ENCODE results near the gene SENP7.

DNA sequence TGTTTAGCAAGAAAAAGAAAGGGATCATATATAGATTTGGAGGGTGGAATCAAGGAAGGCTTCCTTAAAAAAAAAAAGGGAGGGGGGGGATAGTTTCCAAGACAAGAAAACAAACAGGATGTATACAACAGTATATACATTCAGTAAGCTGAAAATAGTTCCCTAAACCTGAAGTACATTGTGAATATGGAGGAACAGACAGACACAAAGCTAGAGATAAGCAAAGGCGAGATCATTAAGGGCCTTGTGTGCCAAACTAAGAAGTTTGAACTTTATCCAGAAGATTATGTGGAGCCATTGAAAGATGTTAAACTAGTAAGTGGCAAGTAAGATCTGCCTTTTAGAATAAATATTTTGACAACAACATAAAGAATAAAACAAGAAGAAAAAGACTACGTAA is 99.4 kb downstream of the SENP7 start:
- TF ChIP-seq POLR2A (IDR thresholded peaks at IDR 0.05) (no peak), POLR2AphosphoS5 (IDR thresholded peaks at IDR 0.05) (no peak)
- TF ChIP-seq, protein P1, sequence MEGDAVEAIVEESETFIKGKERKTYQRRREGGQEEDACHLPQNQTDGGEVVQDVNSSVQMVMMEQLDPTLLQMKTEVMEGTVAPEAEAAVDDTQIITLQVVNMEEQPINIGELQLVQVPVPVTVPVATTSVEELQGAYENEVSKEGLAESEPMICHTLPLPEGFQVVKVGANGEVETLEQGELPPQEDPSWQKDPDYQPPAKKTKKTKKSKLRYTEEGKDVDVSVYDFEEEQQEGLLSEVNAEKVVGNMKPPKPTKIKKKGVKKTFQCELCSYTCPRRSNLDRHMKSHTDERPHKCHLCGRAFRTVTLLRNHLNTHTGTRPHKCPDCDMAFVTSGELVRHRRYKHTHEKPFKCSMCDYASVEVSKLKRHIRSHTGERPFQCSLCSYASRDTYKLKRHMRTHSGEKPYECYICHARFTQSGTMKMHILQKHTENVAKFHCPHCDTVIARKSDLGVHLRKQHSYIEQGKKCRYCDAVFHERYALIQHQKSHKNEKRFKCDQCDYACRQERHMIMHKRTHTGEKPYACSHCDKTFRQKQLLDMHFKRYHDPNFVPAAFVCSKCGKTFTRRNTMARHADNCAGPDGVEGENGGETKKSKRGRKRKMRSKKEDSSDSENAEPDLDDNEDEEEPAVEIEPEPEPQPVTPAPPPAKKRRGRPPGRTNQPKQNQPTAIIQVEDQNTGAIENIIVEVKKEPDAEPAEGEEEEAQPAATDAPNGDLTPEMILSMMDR (IDR thresholded peaks at IDR 0.05) = no peak

Measured in breast epithelium (tissue), 3 donors.